GM21576 (cell line): ENCODE data around the gene ALCAM.

Experiments
- ATAC-seq: cut with Tn5 transposase; IDR thresholded peaks from one replicate; pipeline ENCODE4 v1.9.1; 2021; ENCODE audit warnings: mild to moderate bottlenecking, moderate library complexity; ENCODE audit not compliant: unreplicated experiment

The ALCAM gene

DNA sequence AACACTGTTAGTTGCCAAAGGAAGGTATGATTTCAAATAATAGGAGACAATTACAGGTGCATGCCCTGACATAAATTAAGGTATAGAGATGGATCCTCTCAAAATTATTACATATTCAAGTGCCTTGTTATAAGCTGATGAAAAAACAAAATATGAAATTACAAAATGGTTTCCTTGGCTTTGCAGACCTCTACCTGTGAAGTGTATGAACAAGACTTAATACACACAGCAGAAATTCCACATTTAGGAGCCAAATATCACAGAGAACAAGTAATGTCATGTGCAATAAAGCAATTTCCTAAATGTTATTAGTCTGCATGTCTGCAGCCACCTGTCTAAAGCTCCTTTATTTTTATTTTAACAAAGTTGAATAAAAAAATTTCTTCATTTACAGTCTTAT lies 151.5 kb downstream of the ALCAM start:
- ATAC-seq, result no peak

DNA sequence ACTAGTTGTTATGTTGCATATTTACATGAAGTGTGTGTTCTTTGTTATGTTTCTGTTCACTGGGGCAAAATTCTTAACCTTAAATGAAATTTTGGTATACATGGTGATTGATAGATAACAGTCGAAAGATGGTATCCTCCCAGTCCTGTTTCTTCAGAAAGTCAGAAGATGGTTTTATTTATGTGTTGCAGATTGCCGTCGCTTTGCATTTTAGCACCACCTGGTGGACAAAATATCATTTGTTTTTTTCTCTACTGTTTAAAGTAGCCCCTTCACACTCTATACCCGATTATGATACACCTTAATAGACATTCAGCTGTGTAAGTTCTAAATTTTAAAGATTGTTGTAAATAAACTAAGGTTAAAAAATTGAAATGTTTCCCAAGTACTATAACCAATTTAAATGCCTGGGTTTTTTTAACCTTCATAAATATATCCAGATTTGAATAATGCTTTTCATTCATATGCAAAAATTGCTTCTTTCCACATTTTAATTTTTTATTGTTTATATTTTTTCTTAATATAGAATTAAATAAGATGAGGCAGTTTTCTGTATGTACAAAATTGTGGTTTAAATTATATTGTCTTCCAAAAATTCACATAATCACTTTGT lies 152.2 kb downstream of the ALCAM start:
- ATAC-seq, result peak; percentile 89

DNA sequence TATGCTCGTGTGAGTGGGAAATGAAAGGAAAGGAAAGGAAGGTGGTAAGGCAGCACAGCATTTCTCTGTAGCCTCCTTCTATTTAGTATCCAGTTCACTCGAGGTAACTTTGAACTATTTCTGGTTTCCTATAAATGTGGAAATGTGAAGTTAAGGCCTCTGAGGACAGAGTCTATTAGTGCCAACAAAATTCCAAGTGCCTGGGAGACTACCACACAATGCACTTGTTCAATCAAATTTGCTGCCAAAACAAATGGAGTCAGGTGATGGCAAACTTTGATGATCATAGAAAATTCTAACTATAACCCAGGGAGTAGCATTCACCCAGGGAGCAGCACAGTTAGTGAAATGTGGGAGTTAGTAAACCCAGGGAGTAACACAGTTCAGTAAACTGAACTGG lies 155.1 kb downstream of the ALCAM start:
- ATAC-seq, result no peak

DNA sequence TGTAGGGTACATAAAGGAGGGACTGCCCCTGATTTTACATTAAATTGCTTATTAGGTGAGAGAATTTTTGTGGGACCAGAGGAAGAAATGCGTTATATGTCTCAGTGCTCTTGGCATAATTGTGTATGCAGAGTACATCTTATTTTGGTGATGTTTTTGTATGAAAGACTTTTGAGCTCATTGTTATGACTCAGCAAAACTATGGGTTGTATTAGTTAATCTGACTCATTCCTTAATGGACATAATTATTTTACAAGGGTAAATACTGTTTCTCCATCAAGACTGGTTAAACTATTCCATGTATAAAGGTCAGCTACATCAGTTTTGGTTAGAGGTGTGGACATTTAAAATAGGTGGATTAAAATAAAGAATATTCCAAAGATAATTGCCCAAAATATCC lies 156.8 kb downstream of the ALCAM start:
- no peak for ATAC-seq

DNA sequence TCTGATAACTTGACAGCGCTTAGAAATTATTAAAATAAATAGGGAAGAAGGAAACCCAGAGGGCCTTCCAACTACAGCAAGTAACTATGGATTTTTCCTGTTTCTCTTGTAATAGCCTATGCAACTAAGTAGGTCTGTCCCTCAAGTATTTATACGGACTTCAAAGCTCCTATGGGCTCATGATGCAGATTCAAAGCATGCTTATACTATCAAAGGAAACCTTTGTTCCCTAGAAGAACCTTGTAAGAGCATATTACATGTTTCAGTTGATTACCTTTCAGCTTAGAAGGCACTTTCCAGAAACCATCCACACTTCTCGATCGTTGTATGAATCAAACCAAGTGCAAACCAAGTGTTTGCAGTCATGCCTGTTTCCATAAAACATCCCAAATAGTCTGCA lies 158.8 kb downstream of the ALCAM start:
- ATAC-seq, result no peak

DNA sequence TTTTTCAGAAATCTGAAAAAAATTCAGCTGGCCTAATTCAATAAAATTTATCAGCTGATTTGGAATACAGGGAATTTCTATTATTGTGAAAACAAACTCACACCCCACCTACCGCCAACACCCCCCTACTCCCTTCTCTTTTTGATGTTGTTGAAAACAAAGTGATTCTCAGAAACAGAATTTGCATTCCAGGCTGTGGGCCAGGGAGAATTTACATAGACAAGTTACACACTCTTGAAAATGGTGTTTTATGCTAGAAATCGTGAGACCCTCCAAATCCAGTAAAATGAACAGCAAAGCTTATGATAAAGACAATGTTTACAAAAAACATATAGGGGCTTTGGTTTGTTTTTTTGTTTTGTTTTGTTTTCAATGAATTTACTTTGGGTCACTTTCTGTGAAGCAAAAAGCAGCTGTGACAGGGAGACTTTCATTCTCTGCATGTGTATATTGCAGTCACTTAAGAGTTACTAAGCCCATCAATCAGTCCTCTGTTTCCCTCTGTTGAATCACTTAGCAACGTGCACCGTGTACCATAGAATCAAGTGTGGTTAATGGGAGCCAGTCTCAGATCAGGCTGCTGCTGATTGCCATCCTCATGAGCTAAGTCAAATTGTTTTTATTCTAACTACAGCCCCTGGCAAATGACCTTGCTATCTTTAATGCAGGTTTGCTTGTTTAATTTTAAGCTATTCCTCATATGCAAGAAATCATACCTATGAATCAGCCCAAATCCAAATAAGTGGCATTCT lies 159.8 kb downstream of the ALCAM start:
- ATAC-seq, result no peak

DNA sequence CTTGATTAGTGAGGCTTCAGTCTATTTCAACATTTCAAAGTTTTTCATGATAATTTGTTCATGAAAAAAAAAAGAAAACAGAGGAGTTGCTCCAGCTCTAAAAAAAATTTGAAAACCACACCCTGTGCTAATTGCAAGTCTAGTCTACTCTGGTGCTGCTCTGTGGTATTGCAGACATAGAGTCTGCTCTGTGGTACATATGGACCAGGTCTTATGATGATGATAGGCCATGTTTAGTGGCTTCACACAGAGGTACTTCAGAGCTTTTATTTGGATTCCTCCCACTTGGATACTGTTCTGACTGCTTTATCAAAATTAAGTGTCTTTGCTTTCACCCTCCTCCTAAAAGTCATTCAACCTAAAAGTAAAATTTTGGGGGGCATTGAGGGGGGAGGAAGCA lies 160.8 kb downstream of the ALCAM start:
- ATAC-seq, result no peak

DNA sequence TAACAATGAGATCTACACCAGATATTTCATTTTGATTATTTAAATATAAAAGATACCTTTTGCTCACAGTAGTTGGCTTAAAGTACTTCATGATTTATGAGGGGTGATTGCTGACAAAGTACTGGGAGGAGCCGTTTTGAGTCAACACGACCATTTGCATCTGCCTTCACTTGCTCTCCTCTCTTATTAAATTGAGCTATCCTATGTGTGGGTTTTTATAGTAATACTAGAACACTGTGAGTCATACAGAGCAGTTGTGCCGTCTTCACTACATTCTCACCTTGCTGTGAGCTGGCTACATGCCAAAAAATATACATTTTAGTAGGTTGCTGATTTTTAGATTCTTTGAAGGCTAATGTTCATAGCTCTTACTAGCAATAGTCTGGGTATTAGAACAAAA lies 161.2 kb downstream of the ALCAM start:
- ATAC-seq, result peak; percentile 78

DNA sequence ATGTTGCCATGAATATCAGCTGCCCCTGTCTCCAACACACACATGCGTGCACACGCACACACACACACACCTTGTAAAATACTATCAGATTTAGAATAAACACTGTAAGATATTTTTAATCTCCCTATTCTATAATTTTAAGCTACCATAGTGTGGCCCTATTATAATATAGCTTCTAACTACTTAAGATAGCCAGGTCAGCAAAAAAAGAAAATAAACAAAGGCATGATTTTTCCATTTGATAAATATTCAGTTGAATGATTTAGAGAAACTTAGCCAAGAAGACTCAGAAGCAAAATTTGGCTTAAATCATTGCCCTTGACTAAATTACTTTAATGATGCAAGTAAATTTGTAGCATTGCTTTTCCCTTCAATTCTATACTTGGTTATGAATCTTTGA lies 162.2 kb downstream of the ALCAM start:
- no peak for ATAC-seq

DNA sequence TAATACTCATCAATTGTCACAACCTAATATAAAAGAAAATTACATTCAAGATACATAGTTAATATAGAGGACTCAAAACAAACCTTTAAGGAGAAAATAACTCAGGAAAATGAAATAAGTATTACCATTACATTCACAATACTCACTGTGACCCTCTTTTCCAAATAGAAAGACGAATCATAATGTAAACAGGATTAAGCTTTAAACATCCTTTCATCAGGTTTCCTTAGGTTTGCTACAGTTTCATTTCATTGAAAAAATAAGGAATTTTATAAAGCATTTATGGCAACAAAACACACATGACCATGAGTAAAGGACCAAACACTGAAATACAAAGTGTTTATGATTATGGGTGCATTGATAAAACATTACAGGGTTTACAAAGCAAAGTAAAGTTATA lies 162.7 kb downstream of the ALCAM start:
- no peak for ATAC-seq

DNA sequence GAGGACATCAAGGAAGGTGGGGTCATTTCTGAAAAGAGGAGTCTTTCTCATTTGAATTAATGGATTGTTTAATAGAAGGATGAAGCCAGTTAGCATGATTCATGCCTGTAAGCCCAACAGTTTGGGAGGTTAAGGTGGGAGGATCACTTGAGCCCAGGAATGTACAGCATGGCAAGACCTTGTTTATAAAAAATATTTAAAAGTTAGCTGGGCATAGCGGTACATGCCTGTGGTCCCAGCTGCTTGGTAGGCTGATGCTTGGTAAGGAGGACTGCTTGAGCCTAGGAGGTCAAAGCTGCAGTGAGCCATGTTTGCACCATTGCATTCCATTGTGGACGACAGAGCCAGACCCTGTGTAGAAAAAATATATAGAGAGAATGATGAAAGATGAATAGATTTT lies 165.5 kb downstream of the ALCAM start:
- no peak for ATAC-seq

DNA sequence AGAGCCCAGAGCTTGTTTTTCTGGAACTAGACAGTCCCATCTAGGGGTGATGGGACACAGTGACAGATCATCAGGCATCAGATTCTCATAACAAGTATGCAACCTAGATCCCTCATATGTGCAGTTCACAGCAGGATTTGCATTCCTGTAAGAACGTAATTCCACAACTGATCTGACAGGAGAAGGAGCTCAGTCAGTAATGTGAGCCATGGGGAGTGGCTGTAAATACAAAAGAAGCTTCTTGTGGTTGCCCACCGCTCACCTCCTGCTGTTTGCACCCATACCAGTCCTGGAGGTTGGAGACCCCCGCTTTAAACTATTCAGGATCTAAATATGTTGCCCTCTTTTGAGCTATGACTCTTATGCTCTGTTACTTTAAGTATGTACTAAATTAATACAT lies 167.3 kb downstream of the ALCAM start:
- ATAC-seq, result no peak

DNA sequence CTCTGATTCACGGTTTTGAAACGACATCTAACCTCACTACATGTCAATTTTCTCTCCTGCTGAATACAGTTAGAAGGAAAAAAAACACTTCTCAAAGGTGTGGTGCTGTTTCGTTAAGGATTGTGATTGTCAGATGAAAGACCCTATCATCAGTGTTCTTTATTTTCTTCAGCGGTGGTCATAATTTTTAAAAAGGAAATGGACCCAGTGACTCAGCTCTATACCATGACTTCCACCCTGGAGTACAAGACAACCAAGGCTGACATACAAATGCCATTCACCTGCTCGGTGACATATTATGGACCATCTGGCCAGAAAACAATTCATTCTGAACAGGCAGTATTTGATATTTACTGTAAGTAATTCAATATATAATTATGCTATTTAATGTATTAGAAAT lies 167.8 kb downstream of the ALCAM start:
- ATAC-seq, result no peak

DNA sequence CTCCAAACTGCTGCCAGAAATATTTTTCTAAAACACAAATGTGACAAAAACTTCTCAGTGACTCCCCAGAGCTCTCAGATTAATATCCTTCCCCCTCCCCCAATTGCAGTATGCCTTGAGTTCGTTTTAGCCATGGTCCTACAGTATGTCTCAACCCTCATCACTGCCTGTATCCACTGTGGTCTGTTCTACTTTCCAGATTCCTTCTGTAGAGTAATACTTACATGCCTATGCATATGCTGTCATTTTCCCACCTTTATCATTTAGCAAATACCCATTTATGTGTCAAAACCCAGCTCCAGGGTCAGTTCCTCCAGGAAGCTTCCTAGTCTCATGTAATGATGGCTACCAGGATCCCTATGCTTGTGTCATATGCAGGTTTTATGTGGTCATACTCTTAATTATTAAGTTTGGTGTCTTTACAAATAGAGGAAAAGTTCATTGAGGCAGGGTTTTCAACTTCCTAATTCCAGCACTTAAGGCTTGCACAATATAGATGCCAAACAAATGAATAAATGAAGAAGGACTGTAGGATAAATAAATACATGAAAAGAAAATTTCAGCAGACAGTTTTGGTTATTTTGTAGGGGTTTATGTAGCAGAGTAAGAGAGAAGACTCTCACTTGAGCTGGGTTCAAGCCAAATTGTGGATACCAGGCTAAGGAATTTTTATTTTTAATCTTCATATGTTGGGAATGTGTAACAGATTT lies 170.8 kb downstream of the ALCAM start:
- no peak for ATAC-seq

DNA sequence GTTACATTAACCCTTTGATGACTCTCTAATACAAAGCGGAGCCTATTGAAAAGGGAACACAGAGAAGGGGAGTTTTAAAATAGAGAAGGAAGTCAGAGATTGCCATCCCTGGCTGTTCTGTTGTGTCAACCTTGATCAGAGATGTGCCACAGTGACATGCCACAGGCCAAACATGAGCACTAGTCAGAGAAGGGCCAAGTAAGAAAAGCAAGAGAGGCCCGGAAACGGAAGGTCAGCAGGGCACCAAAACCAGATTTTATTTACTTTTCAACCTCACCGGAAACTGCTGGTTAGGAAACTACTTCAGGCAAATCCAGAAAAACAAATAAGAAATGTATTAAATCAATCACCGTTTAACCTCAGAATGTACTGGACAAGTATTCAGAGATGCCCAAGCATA lies 171.8 kb downstream of the ALCAM start:
- ATAC-seq, result no peak

DNA sequence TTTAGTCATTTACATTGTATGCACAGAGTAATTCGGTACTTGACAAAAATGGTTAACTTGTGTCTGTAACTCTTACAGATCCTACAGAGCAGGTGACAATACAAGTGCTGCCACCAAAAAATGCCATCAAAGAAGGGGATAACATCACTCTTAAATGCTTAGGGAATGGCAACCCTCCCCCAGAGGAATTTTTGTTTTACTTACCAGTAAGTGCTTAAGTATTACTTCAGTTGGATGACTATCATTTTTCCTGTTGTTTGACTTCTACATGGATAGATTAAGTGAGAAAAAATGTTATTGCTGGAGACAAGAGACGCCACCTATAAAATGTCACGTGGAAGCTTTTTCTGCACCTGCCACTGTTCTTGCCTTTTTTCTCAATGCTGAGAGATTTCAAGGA lies 173.2 kb downstream of the ALCAM start:
- ATAC-seq, result no peak

DNA sequence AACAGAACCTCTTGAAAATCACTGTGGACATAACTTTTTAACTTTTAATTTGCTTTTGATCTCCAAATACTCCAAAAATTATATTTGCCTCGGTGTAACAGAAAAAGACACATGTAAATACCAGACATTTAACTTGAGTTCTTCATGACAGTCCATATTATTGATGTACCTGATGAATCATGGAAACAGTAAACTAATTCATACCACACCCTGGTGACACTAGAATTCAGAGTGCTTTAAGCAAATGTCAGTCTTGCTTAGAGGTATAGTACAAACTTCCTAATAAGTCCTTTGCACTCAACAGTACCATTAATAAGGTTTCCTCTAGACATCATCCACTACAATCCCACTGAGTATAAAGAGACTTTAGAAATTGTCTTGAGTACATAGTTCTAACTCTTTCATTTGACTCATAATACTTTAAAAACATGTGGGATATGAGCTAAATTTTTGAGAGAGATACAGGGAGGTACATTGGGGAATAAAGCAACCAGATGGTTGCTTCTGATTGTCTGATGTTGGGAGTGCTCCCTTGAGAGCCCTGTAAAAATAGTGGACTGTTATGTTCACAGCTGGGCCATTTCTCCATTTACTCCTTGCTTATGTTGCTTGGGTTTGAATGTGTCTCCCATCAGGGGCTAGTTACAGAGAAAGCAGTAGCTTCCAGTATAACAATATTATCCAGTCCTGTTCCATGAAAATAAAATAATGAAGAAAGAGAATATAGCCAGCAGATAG lies 175.7 kb downstream of the ALCAM start:
- ATAC-seq, result no peak

DNA sequence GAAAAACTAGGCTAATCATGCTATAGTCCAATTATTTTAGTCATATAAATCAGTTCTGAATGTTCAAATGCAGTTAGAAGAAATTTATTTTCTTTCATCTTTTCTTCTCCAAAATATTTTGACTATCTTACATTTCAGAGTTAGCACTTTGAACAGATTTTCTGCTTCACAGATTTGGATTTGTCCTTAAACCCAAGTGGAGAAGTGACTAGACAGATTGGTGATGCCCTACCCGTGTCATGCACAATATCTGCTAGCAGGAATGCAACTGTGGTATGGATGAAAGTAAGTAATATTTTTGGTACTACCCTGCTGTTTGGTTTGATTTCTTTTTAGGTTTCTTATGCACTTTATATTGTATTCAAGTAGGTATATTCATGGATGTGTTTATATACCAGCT lies 178.3 kb downstream of the ALCAM start:
- ATAC-seq, result no peak

DNA sequence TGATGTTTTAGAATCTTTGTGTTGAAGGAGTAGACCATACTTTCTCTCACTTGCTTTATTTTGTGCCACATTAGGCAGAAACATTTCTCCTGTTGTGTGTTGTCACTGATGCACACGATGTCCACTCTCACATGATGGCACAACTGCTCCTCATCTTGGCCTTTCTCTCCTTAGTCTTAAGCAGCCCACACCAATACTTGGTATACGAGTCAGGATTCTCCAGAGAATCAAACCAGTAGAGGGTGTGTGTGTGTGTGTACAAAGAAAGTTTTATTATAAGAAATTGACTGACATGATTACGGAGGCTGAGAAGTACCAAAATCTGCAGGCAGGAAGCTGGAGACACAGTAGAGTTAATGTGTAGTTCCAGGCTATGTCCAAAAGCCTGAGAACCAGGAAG lies 187.1 kb downstream of the ALCAM start:
- ATAC-seq, result no peak

DNA sequence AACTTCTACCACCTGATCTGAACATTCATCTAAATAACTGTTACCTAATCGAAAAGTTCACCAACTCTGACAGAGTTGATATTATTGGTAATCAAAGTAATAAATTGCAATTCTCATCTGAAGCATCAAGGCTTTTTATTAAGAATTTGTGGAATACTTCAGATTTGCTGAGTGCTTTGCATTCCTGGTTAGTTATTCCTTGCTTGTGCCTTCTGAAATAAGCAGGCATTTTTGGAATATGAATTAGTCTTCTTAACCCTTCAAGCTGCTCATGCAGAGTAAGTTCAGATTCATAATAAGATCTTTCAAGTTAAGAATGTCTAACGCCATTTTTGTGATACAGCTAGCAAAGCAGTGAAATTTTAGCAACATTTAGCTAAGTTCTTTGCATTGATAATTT lies 188.5 kb downstream of the ALCAM start:
- ATAC-seq, result no peak

DNA sequence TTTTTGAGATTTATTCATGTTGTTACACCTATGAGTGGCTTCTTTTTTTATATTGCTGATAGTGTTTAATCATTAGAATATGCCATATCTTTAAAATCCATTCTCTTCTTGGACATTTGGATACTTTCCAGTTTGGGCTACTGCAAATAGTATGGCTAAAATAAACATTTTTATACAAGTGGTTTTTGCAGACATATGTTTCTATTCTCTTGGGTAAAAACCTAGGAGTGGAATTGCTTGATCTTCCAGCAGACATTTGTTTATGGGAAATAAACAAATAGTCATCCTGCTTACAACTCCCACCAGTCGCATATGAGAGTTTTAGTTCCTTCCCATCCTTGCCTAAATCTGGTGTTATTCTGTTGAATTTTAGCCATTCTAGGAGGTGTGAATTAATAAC lies 193.1 kb downstream of the ALCAM start:
- ATAC-seq, result no peak

DNA sequence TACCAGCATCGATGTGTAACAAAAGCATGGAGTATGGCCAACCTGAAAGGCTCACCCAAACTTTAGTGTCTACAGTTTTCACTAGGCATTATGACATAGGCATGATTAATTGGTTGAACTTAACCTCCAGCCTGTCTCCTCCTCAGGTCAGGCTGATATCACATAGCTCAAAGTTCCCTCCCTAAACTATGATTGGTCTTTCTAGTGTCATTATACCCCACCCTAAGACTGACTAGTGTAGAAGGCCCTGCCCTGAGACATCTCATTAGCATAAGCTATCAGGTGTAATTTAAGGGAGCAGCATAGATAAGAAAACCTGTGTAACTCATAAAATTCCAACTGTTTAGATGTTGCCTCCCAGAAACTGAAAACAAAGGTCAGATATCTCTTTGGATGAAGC lies 195.2 kb downstream of the ALCAM start:
- ATAC-seq, result no peak
